Measurements from ENCODE around the gene HSF5. TPM values are rescaled to one million over a fixed set of nuclear protein-coding genes. Genes with fewer than 3 reads are reported as not detected.

The HSF5 gene
- total and polyA plus RNA-seq, 2 of the 13 experiments (the other 11 are each of a cell fraction or from before 2014, with no cell fraction given), result not detected

GRCh38 chr17:58515286-58515685 is 27.1 kb upstream of the HSF5 start (continued):
- TF ChIP-seq, protein P1, sequence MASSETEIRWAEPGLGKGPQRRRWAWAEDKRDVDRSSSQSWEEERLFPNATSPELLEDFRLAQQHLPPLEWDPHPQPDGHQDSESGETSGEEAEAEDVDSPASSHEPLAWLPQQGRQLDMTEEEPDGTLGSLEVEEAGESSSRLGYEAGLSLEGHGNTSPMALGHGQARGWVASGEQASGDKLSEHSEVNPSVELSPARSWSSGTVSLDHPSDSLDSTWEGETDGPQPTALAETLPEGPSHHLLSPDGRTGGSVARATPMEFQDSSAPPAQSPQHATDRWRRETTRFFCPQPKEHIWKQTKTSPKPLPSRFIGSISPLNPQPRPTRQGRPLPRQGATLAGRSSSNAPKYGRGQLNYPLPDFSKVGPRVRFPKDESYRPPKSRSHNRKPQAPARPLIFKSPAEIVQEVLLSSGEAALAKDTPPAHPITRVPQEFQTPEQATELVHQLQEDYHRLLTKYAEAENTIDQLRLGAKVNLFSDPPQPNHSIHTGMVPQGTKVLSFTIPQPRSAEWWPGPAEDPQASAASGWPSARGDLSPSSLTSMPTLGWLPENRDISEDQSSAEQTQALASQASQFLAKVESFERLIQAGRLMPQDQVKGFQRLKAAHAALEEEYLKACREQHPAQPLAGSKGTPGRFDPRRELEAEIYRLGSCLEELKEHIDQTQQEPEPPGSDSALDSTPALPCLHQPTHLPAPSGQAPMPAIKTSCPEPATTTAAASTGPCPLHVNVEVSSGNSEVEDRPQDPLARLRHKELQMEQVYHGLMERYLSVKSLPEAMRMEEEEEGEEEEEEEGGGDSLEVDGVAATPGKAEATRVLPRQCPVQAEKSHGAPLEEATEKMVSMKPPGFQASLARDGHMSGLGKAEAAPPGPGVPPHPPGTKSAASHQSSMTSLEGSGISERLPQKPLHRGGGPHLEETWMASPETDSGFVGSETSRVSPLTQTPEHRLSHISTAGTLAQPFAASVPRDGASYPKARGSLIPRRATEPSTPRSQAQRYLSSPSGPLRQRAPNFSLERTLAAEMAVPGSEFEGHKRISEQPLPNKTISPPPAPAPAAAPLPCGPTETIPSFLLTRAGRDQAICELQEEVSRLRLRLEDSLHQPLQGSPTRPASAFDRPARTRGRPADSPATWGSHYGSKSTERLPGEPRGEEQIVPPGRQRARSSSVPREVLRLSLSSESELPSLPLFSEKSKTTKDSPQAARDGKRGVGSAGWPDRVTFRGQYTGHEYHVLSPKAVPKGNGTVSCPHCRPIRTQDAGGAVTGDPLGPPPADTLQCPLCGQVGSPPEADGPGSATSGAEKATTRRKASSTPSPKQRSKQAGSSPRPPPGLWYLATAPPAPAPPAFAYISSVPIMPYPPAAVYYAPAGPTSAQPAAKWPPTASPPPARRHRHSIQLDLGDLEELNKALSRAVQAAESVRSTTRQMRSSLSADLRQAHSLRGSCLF (CRISPR knock-in tag; IDR thresholded peaks at IDR 0.05; ENCODE audit: borderline replicate concordance), result no peak
- no peak for TF ChIP-seq RARA (CRISPR knock-in tag; IDR thresholded peaks at IDR 0.05)

GRCh38 chr17:58514770-58515157 is 26.6 kb upstream of the HSF5 start:
- peak overlapping the region; percentile 96 for H3K27ac ChIP-seq (ENCODE audit: extremely low read length, insufficient read depth, low read length)
- peak overlapping the region; percentile 93 for H3K4me2 ChIP-seq (ENCODE audit: low read depth, low read length)
- peak overlapping the region; percentile 2 to 89 (median 80); a peak in 4 of 6 replicates for H3K4me3 ChIP-seq (replicated peaks in 1 of 3; ENCODE audit: insufficient read depth in 1 of 3, low read depth in 2 of 3, low read length in 3 of 3)
- WGBS (ENCODE audit: low lambda C conversion rate), result 79% methylated on average over 11 of the region's 11 CpGs
- no TSS peak for BruUV-seq (replicated peaks)
- H2AFZ ChIP-seq (ENCODE audit: low read length), result no peak overlapping the region
- intact Hi-C loops (cut with micrococcal nuclease; ENCODE audit: unreplicated experiment), result loop anchor here (5.0 kb wide), 1 partner anchor 178 kb away; the partner anchor contains the start of genes RAD51C and TEX14
- ATAC-seq (no peak), FAIRE-seq (no peak), DNase-seq (ENCODE audit: low spot score) (no peak)
- no peaks in the 10 kb centered on the region; a peak in 1 of 5 replicates for H3K27me3 ChIP-seq (ENCODE audit: control insufficient read depth in 1 of 2, insufficient read depth in 2 of 2, low read length in 2 of 2)
- H3K9me3 ChIP-seq (ENCODE audit: low read length), result no peaks in the 10 kb centered on the region
- in situ Hi-C loops (cut with HindIII; ENCODE audit: extremely low pct_ligation_motif_present, low pct_unique_long_range_greater_than_20kb), result loop anchor here (5.0 kb wide), 1 partner anchor 488 kb away; no protein-coding TSS in a partner anchor
- ChIA-PET POLR2A (interaction anchor here (0.8 to 3.5 kb wide), 13 partner anchors 9 to 178 kb away, joined by 3 to 34 read pairs (median 3); partner anchors contain the start of genes RAD51C and RNF43), CTCF (ENCODE audit: low intra/inter-chr PET ratio, low total read pairs) (no interaction called here)
- 0 out of 2 replicates have a peak overlapping the region, but pooled peaks have one; percentile 90 for H3K9ac ChIP-seq (ENCODE audit: insufficient read depth, low read depth, low read length)
- H3K4me1 ChIP-seq (ENCODE audit: insufficient read depth, low read length), result peaks cover 46% of the 10 kb centered on the region
- peaks cover 30% of the 10 kb centered on the region for H3K79me2 ChIP-seq (ENCODE audit: insufficient read depth, low read length)
- peaks cover 9 to 35% of the 10 kb centered on the region in 2 experiments for H3K36me3 ChIP-seq (replicated peaks in 1 of 2; ENCODE audit: control insufficient read depth in 1 of 2, insufficient read depth in 2 of 2, low read length in 2 of 2)
- no peaks in the 10 kb centered on the region; the same call in 1 of the 2 replicates for H4K20me1 ChIP-seq (ENCODE audit: insufficient read depth, low read length)
- 0 out of 2 replicates have a peak, but pooled peaks have one; percentile 6 for TF ChIP-seq ZHX2 (IDR thresholded peaks at IDR 0.05; ENCODE audit: low read depth)
- no peak for TF ChIP-seq ZHX2 (CRISPR knock-in tag; IDR thresholded peaks at IDR 0.05; ENCODE audit: borderline replicate concordance)
- no peak for TF ChIP-seq AGO2 (optimal IDR thresholded peaks at IDR 0.05; ENCODE audit: low read depth, low read length)
- TF ChIP-seq ETV5 (CRISPR knock-in tag; IDR thresholded peaks at IDR 0.05; ENCODE audit: borderline replicate concordance), result 0 out of 2 replicates have a peak, but pooled peaks have one; percentile 4
- TF ChIP-seq FLYWCH1 (CRISPR knock-in tag; IDR thresholded peaks at IDR 0.05), result 0 out of 2 replicates have a peak, but pooled peaks have one; percentile 33
- no peak for TF ChIP-seq SAFB2 (CRISPR knock-in tag; IDR thresholded peaks at IDR 0.05; ENCODE audit: borderline replicate concordance, low read depth)
- TF ChIP-seq, protein P2, sequence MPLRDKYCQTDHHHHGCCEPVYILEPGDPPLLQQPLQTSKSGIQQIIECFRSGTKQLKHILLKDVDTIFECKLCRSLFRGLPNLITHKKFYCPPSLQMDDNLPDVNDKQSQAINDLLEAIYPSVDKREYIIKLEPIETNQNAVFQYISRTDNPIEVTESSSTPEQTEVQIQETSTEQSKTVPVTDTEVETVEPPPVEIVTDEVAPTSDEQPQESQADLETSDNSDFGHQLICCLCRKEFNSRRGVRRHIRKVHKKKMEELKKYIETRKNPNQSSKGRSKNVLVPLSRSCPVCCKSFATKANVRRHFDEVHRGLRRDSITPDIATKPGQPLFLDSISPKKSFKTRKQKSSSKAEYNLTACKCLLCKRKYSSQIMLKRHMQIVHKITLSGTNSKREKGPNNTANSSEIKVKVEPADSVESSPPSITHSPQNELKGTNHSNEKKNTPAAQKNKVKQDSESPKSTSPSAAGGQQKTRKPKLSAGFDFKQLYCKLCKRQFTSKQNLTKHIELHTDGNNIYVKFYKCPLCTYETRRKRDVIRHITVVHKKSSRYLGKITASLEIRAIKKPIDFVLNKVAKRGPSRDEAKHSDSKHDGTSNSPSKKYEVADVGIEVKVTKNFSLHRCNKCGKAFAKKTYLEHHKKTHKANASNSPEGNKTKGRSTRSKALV (CRISPR knock-in tag; IDR thresholded peaks at IDR 0.05), result no peak

Measured in HepG2 (cell line).